ENCODE measurements around the gene CTXN1. TPM values are rescaled to one million over a fixed set of nuclear protein-coding genes. Genes with fewer than 3 reads are reported as not detected.

CTXN1 gene
- total RNA-seq, 6 experiments from 2014 or later: 5.0 to 14.0 (median 5.4) TPM

- H3K36me3 Mint-ChIP-seq (ENCODE audit: low read depth): peaks cover 5% of the 10 kb centered on the region; the same call in 1 of the 2 replicates
- H3K4me1 Mint-ChIP-seq (ENCODE audit: low read depth): peaks cover 19% of the 10 kb centered on the region
- H3K4me3 Mint-ChIP-seq: peak overlapping the region; percentile 83
- no peak overlapping the region for H3K27ac Mint-ChIP-seq
- no peaks in the 10 kb centered on the region for H3K9me3 Mint-ChIP-seq
- peak; percentile 21 for DNase-seq
- peak; percentile 24; the same call in 1 of the 2 replicates for TF ChIP-seq CTCF (IDR thresholded peaks at IDR 0.05)
- H3K27me3 Mint-ChIP-seq (ENCODE audit: insufficient read depth): peaks cover 8% of the 10 kb centered on the region
Observed at GRCh38 chr19:7916103-7916954, 9.6 kb downstream of the CTXN1 start.

- H3K27ac Mint-ChIP-seq: peak overlapping the region; percentile 48
- no peaks in the 10 kb centered on the region for H3K9me3 Mint-ChIP-seq
- TF ChIP-seq CTCF (IDR thresholded peaks at IDR 0.05): no peak
- peaks cover 19% of the 10 kb centered on the region for H3K4me1 Mint-ChIP-seq (ENCODE audit: low read depth)
- H3K27me3 Mint-ChIP-seq (ENCODE audit: insufficient read depth): peaks cover 9% of the 10 kb centered on the region
- H3K4me3 Mint-ChIP-seq: peak overlapping the region; percentile 72
- DNase-seq: no peak
- peaks cover 5% of the 10 kb centered on the region; the same call in 1 of the 2 replicates for H3K36me3 Mint-ChIP-seq (ENCODE audit: low read depth)
Observed at GRCh38 chr19:7915250-7916102, 10.5 kb downstream of the CTXN1 start.

GRCh38 chr19:7914598-7915045, 11.3 kb downstream of the CTXN1 start, which contains the start of gene TGFBR3L:
TSS of gene TGFBR3L (plus strand) at chr19:7914830.
- no peak for TF ChIP-seq CTCF (IDR thresholded peaks at IDR 0.05)
- Mint-ChIP-seq H3K4me3 (peak within 1 kb of the TSS; percentile 72), H3K4me1 (ENCODE audit: low read depth) (peaks cover 14% of the 10 kb centered on the region), H3K9me3 (no peaks in the 10 kb centered on the region), H3K27me3 (ENCODE audit: insufficient read depth) (peaks cover 9% of the 10 kb centered on the region), H3K36me3 (ENCODE audit: low read depth) (peaks cover 5% of the 10 kb centered on the region; the same call in 1 of the 2 replicates), H3K27ac (peak within 1 kb of the TSS; percentile 48)
- DNase-seq: no peak

- peaks cover 9% of the 10 kb centered on the region for H3K27me3 Mint-ChIP-seq (ENCODE audit: insufficient read depth)
- peaks cover 11% of the 10 kb centered on the region for H3K4me1 Mint-ChIP-seq (ENCODE audit: low read depth)
- H3K4me3 Mint-ChIP-seq: no peak overlapping the region
- H3K9me3 Mint-ChIP-seq: no peaks in the 10 kb centered on the region
- DNase-seq: no peak
- no peak overlapping the region for H3K27ac Mint-ChIP-seq
- peaks cover 5% of the 10 kb centered on the region; the same call in 1 of the 2 replicates for H3K36me3 Mint-ChIP-seq (ENCODE audit: low read depth)
- TF ChIP-seq CTCF (IDR thresholded peaks at IDR 0.05): no peak
Observed at GRCh38 chr19:7914099-7914498, 11.8 kb downstream of the CTXN1 start.

GRCh38 chr19:7913652-7914051, 12.3 kb downstream of the CTXN1 start:
- peaks cover 11% of the 10 kb centered on the region for H3K4me1 Mint-ChIP-seq (ENCODE audit: low read depth)
- no peak for TF ChIP-seq CTCF (IDR thresholded peaks at IDR 0.05)
- H3K4me3 Mint-ChIP-seq: no peak overlapping the region
- no peaks in the 10 kb centered on the region for H3K9me3 Mint-ChIP-seq
- H3K27me3 Mint-ChIP-seq (ENCODE audit: insufficient read depth): peaks cover 9% of the 10 kb centered on the region
- DNase-seq: no peak
- H3K36me3 Mint-ChIP-seq (ENCODE audit: low read depth): peaks cover 5% of the 10 kb centered on the region; the same call in 1 of the 2 replicates
- no peak overlapping the region for H3K27ac Mint-ChIP-seq
